HUES48 (cell line): ENCODE data around the gene APBA1.

Source experiments
- H3K27ac ChIP-seq: one replicate; pipeline ENCODE4 v1.7.0; 2013; ENCODE audit warnings: low read depth, low read length, inconsistent platforms
- H3K27me3 ChIP-seq: 2 replicates; pipeline ENCODE4 v1.6.1; 2013; ENCODE audit warnings: mild to moderate bottlenecking, low read length; ENCODE audit not compliant: control insufficient read depth, insufficient read depth
- H3K36me3 ChIP-seq: 2 replicates; pipeline ENCODE4 v1.6.1; 2013; ENCODE audit warnings: low read length; ENCODE audit not compliant: control insufficient read depth, insufficient read depth
- H3K4me1 ChIP-seq: 2 replicates; pipeline ENCODE4 v1.6.1; 2013; ENCODE audit warnings: mild to moderate bottlenecking, low read length; ENCODE audit not compliant: control insufficient read depth, insufficient read depth
- H3K4me3 ChIP-seq: 2 replicates; pipeline ENCODE4 v1.5.1; 2013; ENCODE audit warnings: mild to moderate bottlenecking, low read depth, low read length
- H3K9ac ChIP-seq: 2 replicates; pipeline ENCODE4 v1.6.1; 2013; ENCODE audit warnings: mild to moderate bottlenecking, low read depth, low read length, moderate library complexity
- H3K9me3 ChIP-seq: 2 replicates; pipeline ENCODE4 v1.6.1; 2013; ENCODE audit warnings: low read length; ENCODE audit not compliant: control insufficient read depth, insufficient read depth

Gene APBA1

GRCh38 chr9:69472101-69472620 is 200.0 kb downstream of the APBA1 start:
- Histone ChIP-seq H3K27me3 (no peaks in the 10 kb centered on the region), H3K27ac (no peak overlapping the region), H3K9ac (no peak overlapping the region), H3K36me3 (no peaks in the 10 kb centered on the region), H3K4me1 (peaks cover 21% of the 10 kb centered on the region; the same call in 1 of the 2 replicates), H3K9me3 (peaks cover 7% of the 10 kb centered on the region), H3K4me3 (no peak overlapping the region)

DNA sequence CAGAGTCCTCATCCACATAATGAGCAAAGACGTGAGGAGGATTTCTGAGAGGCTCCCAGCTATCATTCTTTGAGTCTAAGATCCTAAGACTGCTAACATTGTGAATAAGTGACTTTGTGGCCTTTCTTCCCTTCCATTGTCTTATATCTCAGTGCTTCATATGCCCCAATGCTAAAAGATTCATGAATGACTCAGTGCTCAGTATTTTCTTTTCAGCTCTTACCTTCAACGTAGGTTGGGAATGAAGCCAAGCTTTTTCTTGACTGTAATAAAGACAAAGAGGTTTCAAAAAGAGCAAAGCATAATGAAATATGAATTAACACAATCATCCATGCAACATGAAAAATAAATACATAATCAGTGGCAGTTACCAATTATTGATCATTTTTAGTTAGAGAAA is 200.7 kb downstream of the APBA1 start:
- peaks cover 3% of the 10 kb centered on the region for H3K9me3 ChIP-seq
- H3K36me3 ChIP-seq, result no peaks in the 10 kb centered on the region
- H3K27ac ChIP-seq, result no peak overlapping the region
- no peak overlapping the region for H3K9ac ChIP-seq
- no peaks in the 10 kb centered on the region for H3K27me3 ChIP-seq
- H3K4me1 ChIP-seq, result peaks cover 17% of the 10 kb centered on the region; the same call in 1 of the 2 replicates
- no peak overlapping the region for H3K4me3 ChIP-seq

DNA sequence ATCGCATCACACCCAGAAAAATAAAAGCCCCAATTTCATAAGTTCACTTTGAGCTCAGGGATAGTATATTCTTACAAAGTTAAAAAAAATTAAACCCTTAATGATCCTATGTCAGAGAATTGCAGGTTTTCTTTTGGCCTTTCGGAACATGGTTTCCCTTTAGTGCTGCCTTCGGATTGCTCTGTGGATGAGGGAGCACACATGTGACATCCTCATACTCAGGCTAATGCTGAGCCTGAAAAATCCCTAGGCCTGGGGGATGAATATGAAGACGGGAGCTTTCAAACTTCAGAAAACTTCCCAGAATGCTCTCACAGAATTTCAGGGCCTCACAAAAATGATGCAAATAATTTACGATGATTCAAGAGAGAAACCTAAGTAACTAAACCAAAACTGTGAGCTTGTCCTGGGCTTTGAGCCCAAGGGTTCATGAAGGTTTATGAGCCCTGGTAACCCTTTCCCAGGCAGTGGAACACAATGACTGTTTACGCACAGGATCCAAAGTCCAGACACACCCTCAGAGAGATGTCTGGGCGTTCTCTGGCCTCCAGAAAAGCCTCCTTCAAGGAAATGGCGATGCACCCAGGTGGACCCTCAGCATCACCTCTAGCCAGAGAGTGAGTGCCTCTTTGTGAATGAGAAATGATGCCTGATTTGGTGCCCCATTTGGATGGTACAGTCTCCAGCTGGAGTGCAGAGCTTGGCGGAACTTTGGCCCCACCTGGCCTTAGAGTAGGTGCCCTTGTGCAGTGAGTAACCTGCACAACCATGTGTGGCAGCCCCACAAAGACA is 201.8 kb downstream of the APBA1 start:
- Histone ChIP-seq H3K36me3 (no peaks in the 10 kb centered on the region), H3K27ac (no peak overlapping the region), H3K9ac (no peak overlapping the region), H3K27me3 (no peaks in the 10 kb centered on the region), H3K9me3 (no peaks in the 10 kb centered on the region), H3K4me1 (peaks cover 16% of the 10 kb centered on the region; the same call in 1 of the 2 replicates), H3K4me3 (no peak overlapping the region)

- Histone ChIP-seq H3K36me3 (no peaks in the 10 kb centered on the region), H3K4me1 (peaks cover 16% of the 10 kb centered on the region; the same call in 1 of the 2 replicates), H3K27ac (no peak overlapping the region), H3K9me3 (no peaks in the 10 kb centered on the region), H3K9ac (no peak overlapping the region), H3K4me3 (no peak overlapping the region), H3K27me3 (no peaks in the 10 kb centered on the region)
Measured at GRCh38 chr9:69469136-69469535, 203.0 kb downstream of the APBA1 start.

GRCh38 chr9:69468380-69468779 is 203.8 kb downstream of the APBA1 start:
- no peaks in the 10 kb centered on the region for H3K9me3 ChIP-seq
- H3K36me3 ChIP-seq, result no peaks in the 10 kb centered on the region
- H3K4me1 ChIP-seq, result peaks cover 23% of the 10 kb centered on the region
- no peak overlapping the region for H3K9ac ChIP-seq
- H3K27ac ChIP-seq, result no peak overlapping the region
- H3K4me3 ChIP-seq, result no peak overlapping the region
- no peaks in the 10 kb centered on the region for H3K27me3 ChIP-seq

- H3K9ac ChIP-seq, result no peak overlapping the region
- no peaks in the 10 kb centered on the region for H3K27me3 ChIP-seq
- H3K4me3 ChIP-seq, result no peak overlapping the region
- no peaks in the 10 kb centered on the region for H3K9me3 ChIP-seq
- no peaks in the 10 kb centered on the region for H3K36me3 ChIP-seq
- H3K27ac ChIP-seq, result no peak overlapping the region
- peaks cover 9% of the 10 kb centered on the region for H3K4me1 ChIP-seq
Measured at GRCh38 chr9:69466151-69466550, 206.0 kb downstream of the APBA1 start.

GRCh38 chr9:69465473-69465872 is 206.7 kb downstream of the APBA1 start:
- no peak overlapping the region for H3K4me3 ChIP-seq
- H3K9ac ChIP-seq, result no peak overlapping the region
- H3K27me3 ChIP-seq, result no peaks in the 10 kb centered on the region
- no peaks in the 10 kb centered on the region for H3K9me3 ChIP-seq
- H3K27ac ChIP-seq, result no peak overlapping the region
- no peaks in the 10 kb centered on the region for H3K36me3 ChIP-seq
- peaks cover 9% of the 10 kb centered on the region for H3K4me1 ChIP-seq

GRCh38 chr9:69463497-69464068 is 208.6 kb downstream of the APBA1 start:
- Histone ChIP-seq H3K36me3 (no peaks in the 10 kb centered on the region), H3K4me1 (peaks cover 9% of the 10 kb centered on the region), H3K9ac (no peak overlapping the region), H3K9me3 (no peaks in the 10 kb centered on the region), H3K27me3 (no peaks in the 10 kb centered on the region), H3K27ac (peak overlapping the region; percentile 7), H3K4me3 (no peak overlapping the region)

- Histone ChIP-seq H3K4me1 (peaks cover 9% of the 10 kb centered on the region), H3K4me3 (no peak overlapping the region), H3K27me3 (no peaks in the 10 kb centered on the region), H3K36me3 (no peaks in the 10 kb centered on the region), H3K9ac (no peak overlapping the region), H3K27ac (no peak overlapping the region), H3K9me3 (no peaks in the 10 kb centered on the region)
Measured at GRCh38 chr9:69462394-69462793, 209.8 kb downstream of the APBA1 start.

GRCh38 chr9:69461103-69461887 is 210.9 kb downstream of the APBA1 start:
- Histone ChIP-seq H3K9me3 (no peaks in the 10 kb centered on the region), H3K27ac (no peak overlapping the region), H3K4me1 (peaks cover 9% of the 10 kb centered on the region), H3K36me3 (no peaks in the 10 kb centered on the region), H3K27me3 (no peaks in the 10 kb centered on the region), H3K9ac (no peak overlapping the region), H3K4me3 (no peak overlapping the region)

DNA sequence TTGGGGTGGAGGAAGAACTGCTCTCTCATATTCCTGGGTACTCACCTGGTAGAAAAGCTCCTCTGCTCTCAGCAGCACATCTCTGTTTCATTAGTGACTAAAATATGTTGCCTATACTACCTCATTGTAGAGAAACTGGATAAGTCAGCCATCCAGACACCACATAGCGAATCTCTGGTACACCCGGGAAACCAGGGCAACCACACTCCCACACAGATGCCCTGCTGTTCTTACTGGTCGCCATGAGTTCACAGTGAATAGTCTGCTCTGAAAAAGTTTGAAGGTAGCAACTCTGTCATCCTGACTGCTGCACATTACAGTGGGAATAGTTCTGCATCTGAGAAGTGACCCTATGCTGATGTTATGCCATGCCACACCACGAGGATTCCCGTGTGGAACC is 212.2 kb downstream of the APBA1 start:
- Histone ChIP-seq H3K9me3 (no peaks in the 10 kb centered on the region), H3K4me3 (no peak overlapping the region), H3K9ac (no peak overlapping the region), H3K27ac (no peak overlapping the region), H3K4me1 (peaks cover 9% of the 10 kb centered on the region), H3K36me3 (no peaks in the 10 kb centered on the region), H3K27me3 (no peaks in the 10 kb centered on the region)
